ENCODE measurements around the gene PACSIN2.
A peak's percentile ranks its signal among the peaks of the same experiment; 100 is the strongest.
"Not testable (repeated sequence)": the region's sequence is repeated elsewhere in the genome, so short reads cannot be mapped to it uniquely, and the experiment has no call there.

The PACSIN2 gene

DNA sequence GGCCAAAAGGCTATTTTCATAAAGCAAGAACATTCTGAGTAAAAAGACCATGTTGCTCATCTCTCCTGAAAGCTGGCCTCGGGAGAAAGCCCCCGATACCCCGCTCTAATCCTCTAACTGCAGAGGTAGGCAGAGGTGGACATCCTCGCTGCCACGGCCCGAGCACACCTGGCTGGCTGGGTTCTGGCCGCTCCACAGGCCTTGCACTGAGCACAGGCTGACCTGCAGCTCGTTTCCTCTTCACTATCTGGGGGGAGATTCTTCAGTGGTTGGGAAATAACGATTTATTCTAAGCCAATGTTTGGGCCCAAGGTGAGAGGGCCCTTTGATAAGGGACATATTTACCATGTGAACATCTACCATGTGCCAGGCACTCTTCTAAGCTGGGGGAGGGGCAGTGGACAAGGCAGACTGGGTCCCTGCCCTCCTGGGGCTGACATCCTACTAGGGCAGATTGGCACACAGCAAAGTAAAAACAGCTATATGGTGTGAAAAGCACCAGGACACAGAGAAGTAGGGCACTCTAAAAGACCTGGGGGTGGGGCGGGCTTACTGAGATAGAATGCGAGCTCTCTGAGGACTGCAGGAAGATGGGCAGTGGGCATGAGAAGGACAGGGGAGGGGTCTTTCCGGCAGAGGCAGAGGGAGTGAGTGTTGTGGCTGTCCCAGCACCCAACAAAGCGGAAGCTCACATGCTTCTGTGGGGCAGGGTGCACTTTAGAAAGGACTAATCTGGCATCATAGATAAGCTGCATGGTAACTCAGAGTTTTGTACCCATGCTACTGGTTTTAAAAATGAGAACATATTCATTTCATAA lies 92.4 kb downstream of the PACSIN2 start:
- DNase-seq, result no peak

DNA sequence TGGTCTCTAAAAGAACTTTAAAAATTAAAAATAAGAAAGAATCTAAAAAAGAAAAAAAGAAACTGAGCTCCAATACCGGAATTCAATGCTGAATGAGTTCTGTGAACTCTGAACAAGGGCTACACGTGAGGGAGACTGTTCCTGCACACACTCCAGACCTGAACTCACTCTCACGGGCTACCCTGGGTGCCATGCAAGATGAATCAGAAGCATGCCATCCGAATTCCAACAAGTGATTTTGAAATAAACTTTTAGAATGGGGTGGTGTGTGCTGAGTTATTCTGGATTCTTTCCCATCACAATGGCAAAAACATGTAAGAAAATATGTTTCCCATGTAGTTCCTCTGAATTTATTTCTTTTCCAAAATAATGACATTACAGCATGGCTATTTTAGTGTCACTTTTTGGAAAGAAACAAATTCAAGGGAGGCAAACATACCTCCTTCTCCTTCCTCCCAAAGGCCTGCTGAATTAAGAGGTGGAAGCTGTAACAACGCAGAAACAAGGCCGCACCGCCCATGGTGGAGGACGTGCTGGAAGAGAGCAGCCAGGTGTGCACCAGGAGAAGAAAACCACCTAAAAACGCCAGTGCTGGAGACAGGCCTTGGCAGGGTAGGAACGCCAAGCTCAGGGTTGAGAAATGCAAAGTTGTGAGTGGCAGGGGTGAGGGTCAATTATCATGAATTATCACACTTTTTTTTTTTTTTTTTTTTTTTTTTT lies 94.7 kb downstream of the PACSIN2 start:
- DNase-seq, result no peak

DNA sequence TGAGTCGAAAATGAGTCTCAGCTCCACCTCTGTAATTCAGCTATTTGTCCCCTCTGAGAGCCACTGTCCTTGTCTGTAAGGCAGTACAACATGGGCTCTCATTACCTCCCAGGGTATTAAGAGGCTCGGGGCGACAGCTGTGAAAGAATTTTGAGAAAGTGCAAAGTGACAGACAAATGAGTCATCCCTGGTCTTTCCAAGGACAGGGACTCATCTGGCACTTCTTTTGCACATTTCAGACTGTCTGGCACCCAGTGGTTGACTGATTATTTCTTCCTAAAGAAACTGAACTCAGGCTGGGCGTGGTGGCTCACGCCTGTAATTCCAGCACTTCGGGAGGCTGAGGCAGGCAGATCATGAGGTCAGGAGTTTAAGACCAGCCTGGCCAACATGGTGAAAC lies 95.8 kb downstream of the PACSIN2 start:
- DNase-seq, result peak; percentile 70

DNA sequence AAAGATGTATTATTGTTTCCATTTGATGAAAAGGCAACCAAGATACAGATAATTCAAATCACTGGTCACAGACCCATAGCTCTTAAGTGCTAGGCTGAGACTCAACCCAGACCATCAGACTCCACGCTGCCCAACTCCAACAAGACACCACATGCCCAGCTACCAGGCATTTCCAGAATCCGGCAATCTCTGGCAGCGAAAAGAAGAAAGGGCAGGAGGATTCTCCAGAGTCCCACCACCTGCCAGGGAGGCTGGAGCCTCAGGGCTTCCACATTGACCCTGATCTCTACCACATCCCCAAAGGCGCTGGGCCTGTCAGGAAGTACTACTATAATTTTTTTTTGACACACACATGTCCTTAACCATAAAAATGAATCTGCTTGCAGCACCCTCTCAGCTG lies 96.4 kb downstream of the PACSIN2 start:
- peak; percentile 31 for DNase-seq

DNA sequence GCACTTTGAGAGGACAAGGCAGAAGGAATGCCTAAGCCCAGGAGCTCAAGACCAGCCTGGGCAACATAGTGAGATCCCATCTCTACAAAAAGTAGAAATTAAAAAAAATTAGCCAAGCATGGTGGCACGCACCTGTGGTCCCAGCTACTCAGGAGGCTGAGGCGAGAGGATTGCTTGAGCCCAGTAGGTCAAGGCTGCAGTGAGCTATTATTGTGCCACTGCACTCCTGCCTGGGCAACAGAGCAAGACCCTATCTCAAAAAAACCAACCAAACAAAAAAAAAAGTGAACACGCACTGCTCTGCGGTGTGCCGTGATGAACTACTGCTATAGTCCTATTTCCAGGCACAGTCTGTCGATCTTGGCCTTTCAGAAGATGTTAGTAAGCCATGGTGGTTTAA lies 97.6 kb downstream of the PACSIN2 start:
- DNase-seq, result not testable (repeated sequence)

DNA sequence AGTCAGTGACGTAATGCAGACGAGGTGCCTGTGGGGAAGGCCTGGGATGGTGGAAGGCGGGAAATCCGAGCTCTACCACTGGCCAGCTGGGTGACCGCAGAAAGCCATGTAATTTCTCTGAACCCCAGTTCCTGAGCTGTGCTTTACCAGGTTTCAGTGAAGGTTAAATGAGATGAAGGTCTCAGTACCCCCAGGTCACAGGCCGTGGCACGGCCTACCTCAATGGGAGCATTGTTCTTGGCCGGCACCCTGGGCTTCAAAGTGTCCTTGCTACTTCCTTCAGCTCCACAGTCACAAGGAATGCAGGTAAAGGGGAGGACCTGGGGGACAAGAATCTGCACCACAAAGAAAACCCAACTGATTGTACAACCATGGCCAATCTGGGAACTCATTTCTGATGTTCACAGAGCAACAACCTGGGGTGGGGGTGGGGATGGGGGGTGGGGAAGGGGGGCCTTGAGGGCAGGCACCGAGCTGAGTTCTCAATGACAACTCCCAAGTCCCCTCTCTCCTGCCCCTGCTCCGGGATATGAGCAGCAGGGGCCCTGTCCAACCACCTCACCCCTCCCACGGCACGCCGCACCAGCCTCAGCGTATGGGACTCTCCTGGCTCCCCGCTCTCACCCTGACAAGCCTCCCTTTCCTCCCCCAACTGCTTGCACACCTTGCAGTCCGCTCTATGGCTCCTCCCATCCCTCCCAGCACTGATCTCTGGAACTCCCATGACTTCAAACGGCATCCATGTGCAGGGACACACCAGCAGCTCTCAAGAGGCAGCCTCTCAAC lies 98.8 kb downstream of the PACSIN2 start:
- DNase-seq, result no peak

DNA sequence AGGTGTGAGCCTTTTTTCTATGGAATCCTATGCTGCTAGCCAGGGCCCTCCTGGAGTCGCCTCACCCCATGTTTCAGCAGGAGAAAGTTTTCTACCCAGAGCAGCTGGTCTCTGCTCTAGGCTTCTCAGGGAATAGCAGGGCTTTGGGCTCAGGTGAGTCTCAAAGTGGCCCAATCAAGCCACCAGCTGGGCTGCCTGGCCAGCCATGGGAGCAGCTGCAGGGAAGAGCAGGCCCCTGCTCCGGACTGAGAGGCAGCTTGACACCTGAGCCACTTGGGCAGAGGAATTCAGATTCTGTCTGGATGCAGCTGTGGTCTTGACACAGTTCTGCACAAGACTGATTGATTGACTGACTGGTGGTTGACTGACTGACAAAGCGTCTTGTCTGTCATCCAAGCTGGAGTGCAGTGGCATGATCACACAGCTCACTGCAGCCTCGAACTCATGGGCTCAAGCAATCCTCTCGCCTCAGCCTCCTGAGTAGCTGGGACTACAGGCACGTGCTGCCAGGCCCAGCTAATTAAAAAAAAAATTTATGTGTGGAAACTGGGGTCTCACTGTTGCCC lies 100.4 kb downstream of the PACSIN2 start:
- DNase-seq, result no peak

DNA sequence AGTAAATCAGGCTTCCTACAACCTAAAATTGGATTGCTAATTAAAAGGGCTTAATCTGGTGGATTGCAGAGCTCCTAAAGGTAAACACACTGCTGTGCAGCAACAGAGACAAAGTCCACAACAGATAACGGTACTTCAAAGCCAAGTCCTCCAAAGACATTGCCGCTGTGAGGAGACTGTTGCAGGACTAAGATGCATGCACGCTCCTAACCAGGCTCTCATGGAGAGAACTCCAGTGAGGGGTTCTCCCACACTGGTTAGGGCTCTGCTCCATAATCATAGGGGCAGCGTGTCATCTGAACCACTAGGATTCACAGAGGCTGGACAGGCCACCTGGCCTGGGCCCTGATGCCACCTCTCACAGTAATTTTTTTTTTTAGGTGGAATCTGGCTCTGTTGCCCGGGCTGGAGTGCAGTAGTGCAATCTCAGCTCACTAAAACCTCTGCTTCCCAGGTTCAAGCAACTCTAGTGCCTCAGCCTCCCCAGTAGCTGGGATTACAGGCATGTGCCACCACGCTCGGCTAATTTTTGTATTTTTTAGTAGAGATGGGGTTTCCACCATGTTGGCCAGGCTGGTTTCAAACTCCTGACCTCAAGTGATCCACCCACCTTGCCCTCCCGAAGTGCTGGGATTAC lies 101.0 kb downstream of the PACSIN2 start:
- no peak for DNase-seq

DNA sequence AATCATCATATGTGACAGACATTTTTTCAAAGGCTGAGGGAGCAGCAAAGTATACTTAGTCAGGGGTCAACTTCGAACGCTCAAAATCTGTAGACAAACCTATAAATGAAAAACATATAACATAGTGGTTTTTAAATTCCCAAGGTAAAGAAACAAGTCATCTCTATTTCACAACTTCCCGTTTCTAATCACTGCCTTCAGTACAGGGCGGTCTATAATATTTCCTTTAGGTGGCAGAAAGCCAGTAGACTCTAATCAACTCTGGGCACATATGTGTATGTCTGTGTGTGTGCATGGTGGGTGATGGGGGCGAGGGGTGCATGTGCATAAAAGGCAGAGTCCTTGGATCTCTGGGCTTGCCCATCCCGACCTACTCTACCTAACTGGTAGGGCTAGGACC lies 102.9 kb downstream of the PACSIN2 start:
- no peak for DNase-seq

DNA sequence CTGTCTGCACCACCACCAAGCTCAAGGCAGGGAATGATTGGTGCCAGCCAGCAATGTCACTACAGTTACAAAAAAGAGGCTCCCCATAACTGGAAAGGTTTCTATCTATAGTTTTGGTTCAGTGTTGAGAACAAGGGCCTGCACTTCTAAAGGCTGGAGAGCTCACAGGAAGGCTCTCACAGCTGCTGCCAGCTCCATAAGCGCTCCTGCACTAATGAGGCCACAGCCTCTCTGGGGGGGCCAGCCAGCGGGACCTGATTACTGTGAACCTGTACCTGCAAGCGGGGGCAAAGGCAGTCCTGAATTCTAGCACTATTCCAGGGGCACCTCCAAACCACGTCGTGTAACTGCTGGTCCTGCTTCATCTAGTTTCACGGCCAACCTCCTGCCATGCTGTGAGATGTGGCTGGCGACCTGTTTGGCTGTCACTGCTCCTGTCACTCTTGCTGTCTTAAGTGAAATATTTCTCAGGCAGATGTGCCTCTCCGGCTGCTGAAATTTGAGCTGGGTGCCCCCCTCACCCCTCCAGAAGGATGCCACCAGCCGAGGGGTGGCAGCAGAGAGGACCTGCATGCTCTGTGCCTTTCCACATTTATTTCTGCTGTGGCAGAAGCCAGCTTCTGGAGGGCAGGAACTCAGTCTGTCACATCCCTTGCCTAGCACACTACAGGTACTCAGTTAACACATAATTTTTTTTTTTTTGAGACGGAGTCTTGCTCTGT lies 104.6 kb downstream of the PACSIN2 start:
- no peak for DNase-seq

DNA sequence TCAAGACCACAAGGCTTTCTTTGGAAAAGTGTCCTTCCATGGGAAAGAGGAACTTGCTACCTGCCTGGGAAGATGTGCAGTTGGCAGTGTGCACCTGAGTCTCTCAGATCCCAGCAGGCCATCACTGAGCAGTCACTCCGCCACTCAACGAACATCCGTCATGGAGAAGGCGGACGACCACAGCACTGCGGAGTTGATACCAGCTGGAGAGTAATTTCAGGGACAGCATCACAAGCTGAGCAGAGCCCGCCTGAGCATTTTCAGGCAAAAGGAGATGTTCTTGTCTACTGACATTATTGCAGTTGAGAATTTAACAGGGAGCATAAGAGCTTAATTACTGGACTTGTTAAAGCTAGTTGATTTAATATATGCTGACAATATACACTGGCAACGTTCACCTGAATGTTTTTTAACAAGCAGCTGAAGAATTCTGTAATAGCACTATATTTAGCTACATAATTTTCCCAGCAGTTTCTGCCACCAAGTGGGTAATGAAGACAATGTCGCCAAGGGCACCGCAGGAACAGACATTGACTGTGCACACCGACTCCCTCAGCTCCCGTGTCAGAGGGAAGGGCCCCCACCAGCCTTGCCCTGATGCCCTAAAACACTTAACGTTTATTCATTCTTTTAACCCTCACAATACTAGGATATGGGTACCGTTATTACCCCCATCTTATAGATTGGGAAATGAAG lies 105.4 kb downstream of the PACSIN2 start:
- no peak for DNase-seq

DNA sequence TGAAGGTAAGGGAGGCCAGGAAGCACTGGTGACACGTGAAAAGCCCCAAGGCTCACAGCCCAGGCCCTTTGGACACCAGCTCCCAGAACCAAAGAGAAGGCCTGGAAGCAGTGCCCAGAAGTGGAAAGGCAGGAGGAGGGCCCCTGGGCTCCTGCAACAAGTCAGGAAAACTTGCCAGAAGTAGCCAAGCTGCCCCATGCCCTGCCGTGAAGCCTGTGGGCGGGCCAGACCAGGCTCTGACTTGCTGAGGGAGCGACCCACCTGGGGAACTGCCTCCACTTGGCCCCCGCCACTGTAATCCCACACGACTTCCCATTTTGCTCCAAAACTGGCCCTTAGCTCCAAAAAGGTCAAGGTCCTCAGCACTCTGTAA lies 106.6 kb downstream of the PACSIN2 start:
- no peak for DNase-seq

DNA sequence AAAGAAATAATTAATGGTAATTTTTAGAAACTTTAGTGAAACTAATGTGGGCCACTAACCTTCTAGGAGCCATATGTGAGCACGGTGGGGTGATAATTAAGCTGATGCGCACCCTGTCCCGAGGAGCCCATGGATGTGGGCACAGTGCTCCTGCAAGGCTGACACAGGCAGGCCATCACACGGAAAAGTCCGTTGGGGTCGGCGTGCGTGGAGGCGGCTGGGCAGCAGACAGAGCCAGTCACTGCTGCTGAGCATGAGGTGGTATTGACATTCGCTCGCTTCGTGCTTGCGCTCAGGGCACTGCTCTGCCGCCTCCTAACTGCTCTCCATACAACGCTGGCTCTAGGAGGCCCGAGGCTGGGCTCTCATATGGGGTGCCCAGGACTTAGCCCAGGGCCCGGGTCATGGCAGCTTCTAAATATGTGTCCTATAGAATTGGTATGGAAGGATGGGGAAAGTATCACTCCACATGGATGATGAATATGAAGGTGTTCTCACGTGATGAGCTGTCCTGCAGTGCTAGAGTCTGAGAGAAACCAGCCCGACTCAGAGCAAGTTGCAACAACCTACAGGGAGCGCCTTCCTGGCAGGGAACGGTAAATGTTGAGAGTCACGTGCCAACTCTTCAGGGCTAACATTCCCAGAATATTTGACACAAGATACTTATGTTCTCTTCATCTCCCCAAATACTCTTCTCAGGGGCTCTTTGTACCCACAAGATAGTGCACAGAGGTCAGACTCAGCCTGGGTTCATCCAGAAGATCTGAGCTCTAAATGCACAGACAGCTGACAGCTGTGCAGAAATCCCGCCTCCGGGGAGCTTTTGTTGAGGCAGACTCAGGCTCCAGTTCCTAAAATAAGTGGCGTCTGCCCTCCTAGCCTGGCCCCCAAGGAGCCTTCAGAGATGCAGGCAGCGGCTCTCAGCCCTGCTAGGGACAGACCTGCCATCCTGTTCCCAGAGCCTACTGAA lies 107.3 kb downstream of the PACSIN2 start:
- no peak for DNase-seq

DNA sequence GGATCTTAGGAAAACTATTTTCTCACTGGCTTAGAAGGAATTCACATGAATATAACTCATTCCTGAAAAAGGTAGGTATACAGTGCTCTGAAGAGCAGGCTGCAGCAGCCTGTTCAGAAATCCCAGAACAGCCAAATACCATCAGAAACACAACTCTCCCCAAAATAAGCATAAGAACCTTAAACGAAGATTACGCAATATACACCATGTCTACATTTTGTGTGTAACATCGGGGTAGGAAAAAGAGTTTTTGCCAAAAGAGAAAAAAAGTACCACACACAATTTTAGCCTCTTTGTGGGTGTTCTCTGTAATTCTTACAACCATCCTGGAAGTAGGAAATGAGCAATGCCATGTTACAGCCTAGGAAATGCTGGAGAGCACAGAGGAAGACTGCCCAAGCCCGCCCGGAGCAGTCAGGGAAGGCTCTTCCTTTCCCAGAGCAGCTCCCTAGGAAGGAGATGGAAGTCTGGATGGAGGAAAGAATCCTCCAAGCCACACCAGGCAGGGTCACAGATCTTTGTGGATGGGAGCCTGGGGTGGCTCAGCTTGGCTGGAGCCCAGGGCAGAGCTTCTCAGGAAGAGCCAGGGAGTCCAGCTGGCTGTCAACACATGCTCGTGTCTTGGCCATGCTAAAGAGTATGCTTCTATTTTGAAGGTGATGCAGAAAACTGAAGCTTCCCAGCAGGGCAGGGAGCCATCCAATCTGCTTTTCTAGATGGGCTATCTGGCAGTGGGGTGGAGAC lies 108.2 kb downstream of the PACSIN2 start:
- DNase-seq, result peak; percentile 95

DNA sequence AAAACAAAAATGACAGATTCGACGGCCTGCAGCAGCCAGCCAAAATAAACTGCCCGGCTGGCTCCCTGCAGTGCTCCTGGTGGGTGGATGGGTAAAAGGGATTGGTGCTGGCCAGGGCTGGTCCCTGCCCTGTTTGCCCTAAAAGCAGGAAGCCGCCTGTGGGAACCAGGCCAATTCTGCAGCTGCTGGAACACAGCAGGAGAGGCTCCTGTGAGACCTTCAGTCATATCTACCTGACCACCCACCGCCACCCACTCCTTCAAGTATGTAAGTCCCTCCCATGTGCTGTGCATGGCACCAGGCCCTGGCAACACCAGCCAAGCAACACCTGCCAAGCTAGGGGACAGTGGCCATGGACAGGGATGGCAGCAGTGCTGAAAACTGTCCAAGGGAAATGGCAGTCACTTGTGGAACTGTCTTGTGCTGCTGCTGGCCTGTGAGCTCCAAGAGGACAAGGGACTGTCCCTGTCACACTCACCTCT lies 109.2 kb downstream of the PACSIN2 start:
- no peak for DNase-seq

DNA sequence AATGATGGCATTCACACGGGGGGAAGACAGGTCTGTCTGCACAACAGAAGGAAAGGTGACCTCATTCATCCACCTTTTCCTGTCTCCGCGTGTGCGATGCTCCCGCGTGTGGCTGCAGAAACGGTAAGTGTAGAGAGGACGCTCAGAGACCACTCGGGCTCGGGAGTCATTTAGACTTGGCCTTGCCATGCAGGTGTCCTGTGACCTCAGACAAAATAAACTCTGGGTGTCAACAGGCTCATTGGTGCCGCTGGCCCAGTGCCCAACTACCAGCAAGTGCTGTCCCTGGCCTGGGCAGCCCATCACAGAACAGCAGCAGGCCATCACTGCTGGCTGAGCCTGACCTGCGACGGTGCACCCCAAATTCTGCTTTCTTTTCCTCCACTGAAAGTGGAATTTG lies 109.7 kb downstream of the PACSIN2 start:
- no peak for DNase-seq

DNA sequence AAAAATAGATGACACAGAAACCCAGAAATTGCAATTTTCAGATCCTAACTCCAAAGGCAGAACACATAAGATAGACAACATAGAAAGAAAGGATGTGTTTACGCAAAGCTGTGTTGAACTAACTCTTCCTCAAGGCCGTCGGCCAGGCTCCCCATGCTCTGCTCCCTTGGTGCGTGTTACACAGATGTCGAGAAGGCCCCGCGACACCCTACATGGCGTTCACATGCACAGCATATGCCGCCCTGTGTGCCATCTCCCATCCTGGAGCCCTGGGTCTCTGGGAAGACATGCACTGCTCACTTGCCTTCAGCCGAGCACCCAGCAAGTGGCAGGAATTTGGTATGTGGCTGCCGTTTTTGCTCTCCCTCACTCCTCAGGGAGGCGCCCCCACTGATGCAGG lies 110.9 kb downstream of the PACSIN2 start:
- no peak for DNase-seq

DNA sequence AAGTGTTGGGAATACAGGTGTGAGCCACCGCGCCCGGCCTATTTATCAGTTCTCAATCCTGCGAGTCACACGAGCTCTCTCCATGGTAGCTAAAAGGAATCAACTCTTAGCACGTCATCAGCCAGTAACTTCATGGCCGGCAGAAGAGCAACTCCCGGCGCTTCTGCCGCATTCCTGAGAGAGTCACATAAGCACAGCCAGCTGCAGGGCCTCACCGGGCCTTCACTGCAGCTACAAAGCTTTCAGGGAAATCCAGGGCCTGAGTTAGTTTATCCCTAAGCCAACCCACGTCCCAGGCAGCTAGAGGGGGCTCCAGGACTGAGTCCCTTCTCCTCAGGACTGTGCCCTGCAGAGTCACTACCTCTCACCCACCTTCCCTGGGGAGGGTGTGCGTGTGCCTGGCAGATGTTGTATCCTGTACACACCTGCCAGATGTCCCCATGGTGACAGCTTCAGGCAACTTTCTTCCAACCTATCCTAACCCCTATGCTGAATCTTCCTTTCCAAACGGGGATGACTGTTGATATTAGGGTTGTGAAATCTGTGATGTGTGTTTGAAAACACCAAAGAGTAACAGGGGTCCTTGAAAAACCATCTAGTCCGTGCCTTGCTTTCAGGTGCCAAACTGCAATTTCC lies 112.0 kb downstream of the PACSIN2 start:
- no peak for DNase-seq
